LNCaP clone FGC (cell line): ENCODE results near the gene CYSRT1.

ENCODE experiments used
- DNase-seq: peaks from one replicate; pipeline ENCODE4 v3.0.0-alpha.2; 2011; ENCODE audit warnings: low read depth
- H3K4me3 ChIP-seq: 2 replicates; pipeline ENCODE4 v1.5.1; 2011; ENCODE audit warnings: mild to moderate bottlenecking, low read depth, low read length, control low read depth
- TF ChIP-seq, protein P1 (sequence below): IDR thresholded peaks from 2 replicates; pipeline ENCODE4 v1.5.1; 2012; ENCODE audit warnings: mild to moderate bottlenecking; ENCODE audit not compliant: control insufficient read depth, insufficient read depth; ENCODE audit errors: extremely low read depth

The CYSRT1 gene

DNA sequence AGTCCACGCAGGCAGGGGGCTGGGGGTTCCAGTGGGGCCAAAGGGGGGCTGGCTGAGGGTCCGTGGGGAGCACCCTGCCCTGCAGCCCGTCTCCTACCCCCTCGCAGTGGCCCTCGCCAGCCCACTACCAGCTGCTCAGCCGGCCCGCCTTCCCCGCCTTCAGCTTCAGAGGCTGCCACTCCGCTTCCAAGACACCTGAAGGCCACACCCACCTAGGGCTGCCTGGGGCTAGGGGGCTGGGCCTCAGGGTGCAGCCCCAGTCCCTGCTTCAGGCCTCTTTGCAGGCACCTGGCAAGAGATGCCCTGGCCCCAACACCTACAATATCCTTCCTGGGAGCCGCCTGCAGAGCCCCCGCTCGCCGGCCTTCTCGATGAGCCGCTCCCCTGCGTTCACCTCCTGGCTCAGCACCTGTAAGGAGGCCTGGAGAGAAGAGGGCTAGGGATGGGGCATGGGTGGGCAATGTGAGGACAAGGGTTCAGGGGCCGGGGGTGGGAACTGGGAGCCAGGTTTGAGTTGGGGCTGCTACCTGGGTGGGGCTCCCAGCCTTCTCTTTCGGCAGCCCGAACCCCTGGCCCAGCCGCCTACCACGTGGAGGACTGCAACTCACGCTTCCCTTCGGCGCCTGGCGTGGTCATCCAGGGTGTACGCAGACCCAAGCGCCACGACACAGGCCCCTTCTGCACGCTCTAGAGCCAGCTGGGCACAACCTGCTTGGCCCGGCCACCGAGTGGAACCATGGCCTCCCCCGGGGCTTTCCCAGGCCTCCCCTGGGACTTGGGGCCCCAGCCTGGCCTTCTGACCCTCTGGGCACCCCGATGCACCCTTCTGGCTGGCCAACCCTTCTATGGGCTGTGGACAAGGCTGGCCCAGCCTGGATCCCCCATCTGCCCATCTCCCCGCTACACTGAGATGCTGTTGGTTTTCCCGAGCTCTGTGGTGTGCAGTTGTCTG, 27.9 kb downstream of the CYSRT1 start:
- H3K4me3 ChIP-seq: no peak overlapping the region
- no peak for DNase-seq
- TF ChIP-seq, protein P1, sequence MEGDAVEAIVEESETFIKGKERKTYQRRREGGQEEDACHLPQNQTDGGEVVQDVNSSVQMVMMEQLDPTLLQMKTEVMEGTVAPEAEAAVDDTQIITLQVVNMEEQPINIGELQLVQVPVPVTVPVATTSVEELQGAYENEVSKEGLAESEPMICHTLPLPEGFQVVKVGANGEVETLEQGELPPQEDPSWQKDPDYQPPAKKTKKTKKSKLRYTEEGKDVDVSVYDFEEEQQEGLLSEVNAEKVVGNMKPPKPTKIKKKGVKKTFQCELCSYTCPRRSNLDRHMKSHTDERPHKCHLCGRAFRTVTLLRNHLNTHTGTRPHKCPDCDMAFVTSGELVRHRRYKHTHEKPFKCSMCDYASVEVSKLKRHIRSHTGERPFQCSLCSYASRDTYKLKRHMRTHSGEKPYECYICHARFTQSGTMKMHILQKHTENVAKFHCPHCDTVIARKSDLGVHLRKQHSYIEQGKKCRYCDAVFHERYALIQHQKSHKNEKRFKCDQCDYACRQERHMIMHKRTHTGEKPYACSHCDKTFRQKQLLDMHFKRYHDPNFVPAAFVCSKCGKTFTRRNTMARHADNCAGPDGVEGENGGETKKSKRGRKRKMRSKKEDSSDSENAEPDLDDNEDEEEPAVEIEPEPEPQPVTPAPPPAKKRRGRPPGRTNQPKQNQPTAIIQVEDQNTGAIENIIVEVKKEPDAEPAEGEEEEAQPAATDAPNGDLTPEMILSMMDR: no peak

DNA sequence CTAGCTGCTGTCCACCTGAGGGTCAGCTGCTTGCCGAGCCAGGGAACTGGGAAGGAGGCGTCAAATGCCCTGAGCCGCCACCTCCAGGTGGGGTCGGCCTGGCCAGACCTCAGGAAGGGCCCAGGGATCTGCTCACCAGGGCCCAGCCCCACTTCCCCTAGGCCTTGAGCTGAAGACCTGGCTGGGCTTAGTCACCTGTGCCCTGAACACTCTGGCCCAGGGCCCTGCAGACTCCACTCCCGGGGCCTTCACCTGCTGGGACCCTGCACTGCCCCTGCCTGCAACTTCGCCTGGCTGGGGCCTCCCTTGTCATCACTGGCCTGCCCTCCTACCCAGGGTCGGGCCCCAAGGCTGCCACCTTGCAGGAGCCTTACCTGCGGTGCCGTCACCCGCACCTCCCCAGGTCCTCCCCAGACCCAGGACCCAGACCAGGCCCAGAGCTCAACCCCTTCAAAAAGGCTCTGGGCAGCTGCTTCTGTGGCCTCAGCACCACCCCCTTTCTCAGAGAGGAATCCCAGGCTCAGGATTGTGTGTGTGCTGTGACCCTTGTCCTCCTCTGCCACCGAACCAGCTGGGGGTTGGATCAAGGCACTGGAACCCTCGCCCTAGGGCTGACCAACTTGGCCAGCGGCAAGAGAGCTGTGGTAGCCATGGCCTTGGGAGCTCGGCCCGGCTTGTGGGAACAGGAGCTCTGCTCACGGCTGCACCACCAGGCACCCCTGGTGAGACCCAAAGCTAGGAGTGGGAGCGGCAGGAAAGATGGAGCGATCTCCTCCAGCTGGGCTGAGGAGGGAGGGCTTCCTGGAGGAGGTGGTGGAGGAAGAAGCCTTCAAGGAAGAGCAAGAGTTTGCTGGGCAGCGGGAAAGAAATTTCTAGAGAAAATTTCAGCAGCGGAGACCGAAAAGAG, 29.0 kb downstream of the CYSRT1 start:
- DNase-seq: no peak
- H3K4me3 ChIP-seq: peak overlapping the region; percentile 98
- TF ChIP-seq, protein P1: no peak

DNA sequence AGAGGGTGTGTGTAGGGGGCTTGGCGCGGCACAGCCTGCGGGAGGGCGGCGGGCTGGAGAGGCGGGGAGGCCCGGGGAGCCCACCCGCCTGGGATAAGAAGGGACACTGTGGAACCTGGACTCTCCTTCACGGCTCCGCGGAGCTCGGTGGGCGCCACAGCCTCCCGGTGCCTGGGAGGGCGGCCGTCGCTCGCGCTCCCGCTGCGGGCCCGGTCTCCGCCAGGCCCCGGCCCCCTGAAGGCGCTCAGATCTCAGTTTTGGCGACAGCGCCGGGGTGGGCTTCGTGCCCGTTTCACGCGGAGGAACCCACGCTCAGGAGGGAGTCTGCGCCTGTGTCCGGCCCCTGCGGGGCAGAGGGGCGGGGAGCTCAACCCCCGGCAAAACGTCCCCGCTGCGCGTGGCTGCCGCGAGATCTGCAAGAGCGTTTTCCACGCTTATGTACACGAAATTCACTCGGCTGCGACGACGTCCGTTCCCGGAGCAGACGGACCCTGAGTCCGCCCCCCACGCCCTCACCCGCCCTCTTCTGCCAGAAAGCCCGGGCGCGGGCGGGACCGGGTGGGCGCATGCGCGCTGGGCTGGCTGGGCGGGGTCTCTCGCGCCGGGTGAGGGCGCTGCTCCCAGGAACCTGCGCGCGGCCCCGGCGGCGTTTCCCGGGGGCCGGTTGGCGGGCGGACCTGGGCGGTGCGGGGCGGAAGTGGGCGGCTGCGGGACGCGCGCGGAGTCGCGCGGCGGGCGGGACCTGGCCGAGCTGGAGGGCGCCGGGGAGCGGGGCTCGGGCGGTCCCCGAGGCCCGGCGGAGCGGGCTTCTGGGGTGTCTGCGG, 29.9 kb downstream of the CYSRT1 start, which contains the start of gene NELFB:
NELFB (plus strand) TSS at position 704 of the 824 bp plus-strand sequence.
- DNase-seq: peak; percentile 27
- peak within 1 kb of the TSS; percentile 98 for H3K4me3 ChIP-seq
- TF ChIP-seq, protein P1: no peak

DNA sequence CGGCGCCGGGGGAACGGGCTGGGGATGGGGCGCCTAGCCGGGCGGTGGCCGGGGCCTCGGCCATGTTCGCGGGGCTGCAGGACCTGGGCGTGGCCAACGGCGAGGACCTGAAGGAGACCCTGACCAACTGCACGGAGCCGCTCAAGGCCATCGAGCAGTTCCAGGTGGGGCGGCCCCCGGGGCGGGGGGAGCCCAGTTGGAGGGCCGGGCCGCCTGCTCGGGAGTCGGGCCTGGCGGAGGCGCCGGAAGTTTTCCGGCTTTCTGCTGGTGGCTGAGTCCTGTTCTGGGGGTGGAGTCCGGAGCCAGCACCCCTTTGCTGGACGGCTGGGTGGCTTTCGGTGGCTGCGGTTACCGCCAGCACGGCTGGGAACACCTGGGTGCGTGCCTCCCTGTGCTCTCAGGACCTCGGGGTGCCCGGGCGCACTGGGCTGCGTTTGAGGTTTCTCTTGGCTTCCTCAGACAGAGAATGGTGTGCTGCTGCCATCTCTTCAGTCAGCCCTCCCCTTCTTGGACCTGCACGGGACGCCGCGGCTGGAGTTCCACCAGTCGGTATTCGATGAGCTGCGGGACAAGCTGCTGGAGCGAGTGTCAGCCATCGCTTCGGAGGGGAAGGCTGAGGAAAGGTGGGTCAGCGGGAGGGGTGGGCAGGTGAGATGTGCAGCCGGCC, 30.6 kb downstream of the CYSRT1 start:
- DNase-seq: no peak
- peak overlapping the region; percentile 98 for H3K4me3 ChIP-seq
- TF ChIP-seq, protein P1: no peak

DNA sequence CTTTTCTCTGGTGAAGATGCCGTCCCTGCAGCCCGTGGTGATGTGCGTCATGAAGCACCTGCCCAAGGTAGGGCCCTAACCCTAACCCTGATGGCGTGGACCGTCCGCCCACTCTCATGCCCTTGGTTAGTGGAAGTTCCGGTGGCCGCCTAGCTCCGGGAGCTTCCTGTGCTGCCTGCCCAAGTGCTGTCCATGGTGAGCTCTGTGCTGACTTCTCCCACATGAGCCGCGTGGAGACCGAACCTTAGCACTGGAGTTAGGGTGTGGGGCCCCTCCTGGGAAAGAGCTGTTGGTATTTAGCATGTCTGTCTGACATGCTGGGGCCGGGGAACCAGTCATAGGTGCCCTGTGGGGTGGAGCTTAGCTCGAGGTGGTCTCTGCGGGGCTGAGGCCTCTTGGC, 31.4 kb downstream of the CYSRT1 start:
- no peak for DNase-seq
- TF ChIP-seq, protein P1: no peak

GRCh38 chr9:137256856-137257255, 31.9 kb downstream of the CYSRT1 start:
- DNase-seq: no peak
- TF ChIP-seq, protein P1: no peak
- H3K4me3 ChIP-seq: peak overlapping the region; percentile 98

More for the DNA sequence above, 31.4 kb downstream of the CYSRT1 start:
- H3K4me3 ChIP-seq: peak overlapping the region; percentile 98
